PC-3 (cell line): ENCODE measurements around the gene FBXW4. TPM values are rescaled to one million over a fixed set of nuclear protein-coding genes. Genes with fewer than 3 reads are reported as not detected.

Experiments
- ATAC-seq: fragments of 200-7000 bp; cut with Tn5 transposase; 2 replicates; pipeline ENCODE4 v1.9.1; 2020; ENCODE audit warnings: mild to moderate bottlenecking, moderate library complexity
- BruUV-seq: library from RNA; stranded (reverse); fragments of 400-500 nt; replicated peaks from 2 replicates; lab custom pipeline; 2021; lab: Mats Ljungman, UMichigan
- CTCF ChIA-PET: fragments of 300-600 bp; sonication (Branson Sonifier 250); formaldehyde crosslinking; loops from one replicate; lab custom pipeline; 2022; ENCODE audit warnings: antibody characterized with exemption; lab: Charles Lee
- POLR2A ChIA-PET: fragments of 300-600 bp; sonication (Branson Sonifier 250); formaldehyde crosslinking; loops from one replicate; lab custom pipeline; 2022; ENCODE audit warnings: antibody characterized with exemption; ENCODE audit not compliant: unreplicated experiment; lab: Charles Lee
- DNase-seq: peaks from one replicate; pipeline ENCODE4 v3.0.0-alpha.2; 2015
- H2AFZ ChIP-seq: fragments of 300-600 bp; sonication (generic); 2 replicates; pipeline ENCODE4 v1.6.0; 2016; ENCODE audit warnings: antibody characterized with exemption, low read length
- H3F3A ChIP-seq: fragments of 300-600 bp; sonication (generic); one replicate; pipeline ENCODE4 v1.6.0; 2017; ENCODE audit warnings: antibody characterized with exemption, low read length, control low read depth, mild to moderate bottlenecking; ENCODE audit not compliant: unreplicated experiment
- H3K27ac ChIP-seq: fragments of 300-600 bp; sonication (generic); 2 replicates; pipeline ENCODE4 v1.5.1; 2016; ENCODE audit warnings: mild to moderate bottlenecking, low read length
- H3K27me3 ChIP-seq: fragments of 300-600 bp; sonication (generic); 2 replicates; pipeline ENCODE4 v1.6.1; 2016; ENCODE audit warnings: low read length, mixed read lengths
- H3K36me3 ChIP-seq: fragments of 300-600 bp; sonication (generic); 2 replicates; pipeline ENCODE4 v1.6.1; 2016; ENCODE audit warnings: low read depth, mixed run types, low read length, mixed read lengths
- H3K4me1 ChIP-seq: fragments of 300-600 bp; sonication (generic); 2 replicates; pipeline ENCODE4 v1.5.1; 2016; ENCODE audit warnings: low read length; ENCODE audit not compliant: insufficient read depth
- H3K4me2 ChIP-seq: fragments of 300-600 bp; sonication (generic); 2 replicates; pipeline ENCODE4 v1.6.0; 2016; ENCODE audit warnings: low read length
- H3K4me3 ChIP-seq: fragments of 300-600 bp; sonication (generic); 2 replicates; pipeline ENCODE4 v1.5.1; 2016; ENCODE audit warnings: mild to moderate bottlenecking, low read length, mixed read lengths
- H3K79me2 ChIP-seq: fragments of 300-600 bp; sonication (generic); 2 replicates; pipeline ENCODE4 v1.6.1; 2017; ENCODE audit warnings: low read length, mixed read lengths
- H3K9ac ChIP-seq: fragments of 300-600 bp; sonication (generic); 2 replicates; pipeline ENCODE4 v1.6.0; 2016; ENCODE audit warnings: mild to moderate bottlenecking, low read length
- H3K9me2 ChIP-seq: fragments of 300-600 bp; sonication (generic); replicated peaks from 2 replicates; pipeline ENCODE4 v1.6.1; 2016; ENCODE audit warnings: mixed run types, low read length, mixed read lengths
- H3K9me3 ChIP-seq: fragments of 300-600 bp; sonication (generic); 2 replicates; pipeline ENCODE4 v1.6.1; 2016; ENCODE audit warnings: low read length, mixed read lengths
- H4K20me1 ChIP-seq: fragments of 300-600 bp; sonication (generic); 2 replicates; pipeline ENCODE4 v1.6.1; 2016; ENCODE audit warnings: low read length, mixed read lengths
- CTCF ChIP-seq: fragments of 300-600 bp; sonication (generic); conservative IDR thresholded peaks from 2 replicates; pipeline ENCODE4 v1.5.1; 2017; ENCODE audit warnings: antibody characterized with exemption, low read depth, mild to moderate bottlenecking, low read length
- EZH2 ChIP-seq: fragments of 300-600 bp; sonication (generic); IDR thresholded peaks from one replicate; pipeline ENCODE4 v1.6.1; 2017; ENCODE audit warnings: antibody characterized with exemption, mild to moderate bottlenecking, low read length; ENCODE audit not compliant: unreplicated experiment
- EZH2phosphoT487 ChIP-seq: fragments of 300-600 bp; sonication (generic); IDR thresholded peaks from 2 replicates; pipeline ENCODE4 v1.6.1; 2018; ENCODE audit warnings: mild to moderate bottlenecking, antibody characterized with exemption, low read length, borderline replicate concordance
- intact Hi-C: fragments of 100-400 bp; cut with micrococcal nuclease; formaldehyde crosslinking; loops from 2 replicates; pipeline ENCODE4 v1.9.0; 2023
- total RNA-seq: library from RNA; depleted of rRNA; stranded (reverse); fragments of >200 nt; gene quantifications from 2 replicates; pipeline ENCODE4 v1.2.3, GENCODE V29; 2014

FBXW4 gene
- total RNA-seq, 1 experiment from 2014 or later = 18.8 TPM

- POLR2A ChIA-PET = no interaction called here
- H3F3A ChIP-seq = no peaks in the 10 kb centered on the region
These were observed 28.2 kb upstream of the FBXW4 start for GRCh38 chr10:101723176-101723575.

GRCh38 chr10:101721806-101722205, 26.8 kb upstream of the FBXW4 start:
- H3K27me3 ChIP-seq = no peaks in the 10 kb centered on the region
- BruUV-seq = no TSS peak

More at GRCh38 chr10:101723176-101723575, 28.2 kb upstream of the FBXW4 start:
- ATAC-seq (no peak), DNase-seq (no peak)
- Histone ChIP-seq H2AFZ (no peak overlapping the region), H3K9me3 (no peaks in the 10 kb centered on the region), H3K9ac (no peak overlapping the region), H3K4me1 (no peaks in the 10 kb centered on the region), H3K4me3 (no peak overlapping the region), H3K27ac (no peak overlapping the region), H3K79me2 (no peaks in the 10 kb centered on the region), H3K9me2 (no peaks in the 10 kb centered on the region), H4K20me1 (no peaks in the 10 kb centered on the region), H3K36me3 (no peaks in the 10 kb centered on the region), H3K27me3 (no peaks in the 10 kb centered on the region), H3K4me2 (no peak overlapping the region)
- no TSS peak for BruUV-seq
- CTCF ChIA-PET = no interaction called here
- intact Hi-C loops = no loop called here
- TF ChIP-seq CTCF (no peak), EZH2 (no peak), EZH2phosphoT487 (no peak)

More at GRCh38 chr10:101721806-101722205, 26.8 kb upstream of the FBXW4 start:
- CTCF ChIA-PET = no interaction called here
- H3K4me3 ChIP-seq = no peak overlapping the region
- no peak overlapping the region for H2AFZ ChIP-seq
- no peak for DNase-seq
- no peaks in the 10 kb centered on the region for H3K9me3 ChIP-seq
- no peaks in the 10 kb centered on the region for H3K9me2 ChIP-seq
- no peaks in the 10 kb centered on the region for H3K79me2 ChIP-seq
- H3K27ac ChIP-seq = no peak overlapping the region
- no peak for TF ChIP-seq CTCF
- TF ChIP-seq EZH2phosphoT487 = no peak
- no peak for TF ChIP-seq EZH2
- no peak overlapping the region for H3K9ac ChIP-seq
- H3K4me1 ChIP-seq = peaks cover 7% of the 10 kb centered on the region
- POLR2A ChIA-PET = no interaction called here
- H4K20me1 ChIP-seq = no peaks in the 10 kb centered on the region
- ATAC-seq = no peak
- no peaks in the 10 kb centered on the region for H3F3A ChIP-seq
- H3K36me3 ChIP-seq = no peaks in the 10 kb centered on the region
- no peak overlapping the region for H3K4me2 ChIP-seq
- intact Hi-C loops = no loop called here
